ENCODE results near the gene SLC35A3.

The SLC35A3 gene

DNA sequence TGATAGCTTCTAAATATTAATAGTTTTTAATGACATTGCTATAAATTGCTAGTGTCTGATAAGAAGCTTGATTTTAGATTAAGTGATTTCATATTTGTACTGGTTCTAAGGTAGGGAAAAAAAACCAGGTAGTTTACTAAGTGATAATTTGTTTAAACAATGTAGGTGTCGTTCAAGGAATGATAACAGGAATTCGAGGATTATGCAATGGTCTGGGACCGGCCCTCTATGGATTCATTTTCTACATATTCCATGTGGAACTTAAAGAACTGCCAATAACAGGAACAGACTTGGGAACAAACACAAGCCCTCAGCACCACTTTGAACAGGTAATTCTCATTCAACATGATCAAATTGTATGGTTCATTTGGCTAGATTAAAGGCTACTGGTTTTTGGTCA, 110.5 kb downstream of the SLC35A3 start:
- no peak for DNase-seq

Measured in OCI-M1 (cell line).